ENCODE measurements around the gene BCAR3.

BCAR3 gene

GRCh38 chr1:93585059-93585966 lies 96.3 kb downstream of the BCAR3 start:
- Histone ChIP-seq H3K27ac (ENCODE audit: poor library complexity, severe bottlenecking) (peak overlapping the region; percentile 61), H3K4me1 (ENCODE audit: insufficient read depth, poor library complexity, severe bottlenecking) (peaks cover 29% of the 10 kb centered on the region), H3K36me3 (ENCODE audit: low read depth) (peaks cover 100% of the 10 kb centered on the region), H3K9me3 (ENCODE audit: severe bottlenecking) (no peaks in the 10 kb centered on the region), H3K27me3 (ENCODE audit: insufficient read depth, poor library complexity, severe bottlenecking) (no peaks in the 10 kb centered on the region), H3K4me3 (ENCODE audit: severe bottlenecking) (no peak overlapping the region)
- ATAC-seq (ENCODE audit: low read depth) (peak; percentile 70), DNase-seq (ENCODE audit: low spot score) (peak; percentile 80)
- TF ChIP-seq, protein P1, sequence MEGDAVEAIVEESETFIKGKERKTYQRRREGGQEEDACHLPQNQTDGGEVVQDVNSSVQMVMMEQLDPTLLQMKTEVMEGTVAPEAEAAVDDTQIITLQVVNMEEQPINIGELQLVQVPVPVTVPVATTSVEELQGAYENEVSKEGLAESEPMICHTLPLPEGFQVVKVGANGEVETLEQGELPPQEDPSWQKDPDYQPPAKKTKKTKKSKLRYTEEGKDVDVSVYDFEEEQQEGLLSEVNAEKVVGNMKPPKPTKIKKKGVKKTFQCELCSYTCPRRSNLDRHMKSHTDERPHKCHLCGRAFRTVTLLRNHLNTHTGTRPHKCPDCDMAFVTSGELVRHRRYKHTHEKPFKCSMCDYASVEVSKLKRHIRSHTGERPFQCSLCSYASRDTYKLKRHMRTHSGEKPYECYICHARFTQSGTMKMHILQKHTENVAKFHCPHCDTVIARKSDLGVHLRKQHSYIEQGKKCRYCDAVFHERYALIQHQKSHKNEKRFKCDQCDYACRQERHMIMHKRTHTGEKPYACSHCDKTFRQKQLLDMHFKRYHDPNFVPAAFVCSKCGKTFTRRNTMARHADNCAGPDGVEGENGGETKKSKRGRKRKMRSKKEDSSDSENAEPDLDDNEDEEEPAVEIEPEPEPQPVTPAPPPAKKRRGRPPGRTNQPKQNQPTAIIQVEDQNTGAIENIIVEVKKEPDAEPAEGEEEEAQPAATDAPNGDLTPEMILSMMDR (IDR thresholded peaks at IDR 0.05; ENCODE audit: poor library complexity, severe bottlenecking), result no peak

GRCh38 chr1:93584261-93585003 lies 97.2 kb downstream of the BCAR3 start:
- ATAC-seq (ENCODE audit: low read depth) (no peak), DNase-seq (ENCODE audit: low spot score) (no peak)
- Histone ChIP-seq H3K27ac (ENCODE audit: poor library complexity, severe bottlenecking) (peak overlapping the region; percentile 61), H3K4me3 (ENCODE audit: severe bottlenecking) (no peak overlapping the region), H3K27me3 (ENCODE audit: insufficient read depth, poor library complexity, severe bottlenecking) (no peaks in the 10 kb centered on the region), H3K4me1 (ENCODE audit: insufficient read depth, poor library complexity, severe bottlenecking) (peaks cover 26% of the 10 kb centered on the region), H3K36me3 (ENCODE audit: low read depth) (peaks cover 100% of the 10 kb centered on the region), H3K9me3 (ENCODE audit: severe bottlenecking) (no peaks in the 10 kb centered on the region)
- TF ChIP-seq, protein P1 (IDR thresholded peaks at IDR 0.05; ENCODE audit: poor library complexity, severe bottlenecking), result no peak

- ATAC-seq (ENCODE audit: low read depth), result no peak
- no peaks in the 10 kb centered on the region for H3K9me3 ChIP-seq (ENCODE audit: severe bottlenecking)
- peaks cover 22% of the 10 kb centered on the region for H3K4me1 ChIP-seq (ENCODE audit: insufficient read depth, poor library complexity, severe bottlenecking)
- H3K27me3 ChIP-seq (ENCODE audit: insufficient read depth, poor library complexity, severe bottlenecking), result no peaks in the 10 kb centered on the region
- H3K27ac ChIP-seq (ENCODE audit: poor library complexity, severe bottlenecking), result peak overlapping the region; percentile 61
- TF ChIP-seq, protein P1 (IDR thresholded peaks at IDR 0.05; ENCODE audit: poor library complexity, severe bottlenecking), result no peak
- H3K4me3 ChIP-seq (ENCODE audit: severe bottlenecking), result no peak overlapping the region
- no peak for DNase-seq (ENCODE audit: low spot score)
- peaks cover 100% of the 10 kb centered on the region for H3K36me3 ChIP-seq (ENCODE audit: low read depth)
Observed at GRCh38 chr1:93581917-93582850, 99.5 kb downstream of the BCAR3 start.

- TF ChIP-seq, protein P1 (IDR thresholded peaks at IDR 0.05; ENCODE audit: poor library complexity, severe bottlenecking), result no peak
- H3K27ac ChIP-seq (ENCODE audit: poor library complexity, severe bottlenecking), result peak overlapping the region; percentile 39
- no peak for DNase-seq (ENCODE audit: low spot score)
- H3K9me3 ChIP-seq (ENCODE audit: severe bottlenecking), result no peaks in the 10 kb centered on the region
- peaks cover 100% of the 10 kb centered on the region for H3K36me3 ChIP-seq (ENCODE audit: low read depth)
- H3K4me3 ChIP-seq (ENCODE audit: severe bottlenecking), result no peak overlapping the region
- H3K27me3 ChIP-seq (ENCODE audit: insufficient read depth, poor library complexity, severe bottlenecking), result no peaks in the 10 kb centered on the region
- H3K4me1 ChIP-seq (ENCODE audit: insufficient read depth, poor library complexity, severe bottlenecking), result peaks cover 2% of the 10 kb centered on the region
- ATAC-seq (ENCODE audit: low read depth), result peak; percentile 45
Observed at GRCh38 chr1:93579891-93580290, 101.7 kb downstream of the BCAR3 start.

Measured in RWPE2 (cell line).